ENCODE data around the gene BHLHA9. TPM values are rescaled to one million over a fixed set of nuclear protein-coding genes. Genes with fewer than 3 reads are reported as not detected.

BHLHA9 gene
- total and polyA plus RNA-seq, 2 donors (not counting 3 experiments of a cell fraction or from before 2014, with no cell fraction given), result not detected

- no peaks in the 10 kb centered on the region for H3K4me1 ChIP-seq (ENCODE audit: control insufficient read depth, extremely low read depth, insufficient read depth, low read length)
- no peak overlapping the region for H3K9ac ChIP-seq (replicated peaks; ENCODE audit: extremely low read depth, insufficient read depth, low read length)
- FAIRE-seq (no peak), DNase-seq (ENCODE audit: low read depth, low spot score) (no peak)
- no peak overlapping the region for H2AFZ ChIP-seq (ENCODE audit: low read depth, low read length)
- intact Hi-C loops (cut with micrococcal nuclease) (no loop called here), dilution Hi-C loops (cut with MboI; ENCODE audit: extremely low pct_ligation_motif_present, low sequenced_read_pairs) (no loop called here)
- no peaks in the 10 kb centered on the region for H3K27me3 ChIP-seq (ENCODE audit: control insufficient read depth in 2 of 2, insufficient read depth in 2 of 2, low read length in 2 of 2)
- no peaks in the 10 kb centered on the region for H3K36me3 ChIP-seq (ENCODE audit: control insufficient read depth in 2 of 2, extremely low read depth in 1 of 2, insufficient read depth in 2 of 2, low read length in 2 of 2)
- BruUV-seq (replicated peaks), result no TSS peak
- no peaks in the 10 kb centered on the region for H3K79me2 ChIP-seq (ENCODE audit: control insufficient read depth, insufficient read depth, low read length)
- CTCF ChIA-PET, result interaction anchor here (1.6 kb wide), 1 partner anchor 17 kb away, joined by 10 read pairs; no protein-coding TSS in a partner anchor
- H3K9me1 ChIP-seq (replicated peaks; ENCODE audit: control insufficient read depth, extremely low read depth, insufficient read depth, low read length), result no peaks in the 10 kb centered on the region
- POLR2A ChIA-PET, result no interaction called here
- no peak overlapping the region for H3K27ac ChIP-seq (ENCODE audit: insufficient read depth, low read depth, low read length)
- no peak overlapping the region for H3K4me2 ChIP-seq (ENCODE audit: insufficient read depth, low read length)
- H3K4me3 ChIP-seq (replicated peaks in 1 of 3; ENCODE audit: insufficient read depth in 1 of 3, low read depth in 1 of 3, low read length in 3 of 3), result no peak overlapping the region
- TF ChIP-seq POLR2A (IDR thresholded peaks at IDR 0.05; ENCODE audit: low read depth, low read length) (no peak), GATA2 (IDR thresholded peaks at IDR 0.05; ENCODE audit: insufficient read depth, insufficient read length, low read depth, low read length) (no peak), POLR2AphosphoS5 (IDR thresholded peaks at IDR 0.05; ENCODE audit: insufficient read depth, low read depth, low read length) (no peak)
- no peaks in the 10 kb centered on the region for H3K9me3 ChIP-seq (replicated peaks; ENCODE audit: control insufficient read depth, insufficient read depth, low read length)
- H4K20me1 ChIP-seq (replicated peaks; ENCODE audit: control insufficient read depth, extremely low read depth, insufficient read depth, low read length), result no peaks in the 10 kb centered on the region
Measured at GRCh38 chr17:1315409-1315808, 45.2 kb downstream of the BHLHA9 start.

DNA sequence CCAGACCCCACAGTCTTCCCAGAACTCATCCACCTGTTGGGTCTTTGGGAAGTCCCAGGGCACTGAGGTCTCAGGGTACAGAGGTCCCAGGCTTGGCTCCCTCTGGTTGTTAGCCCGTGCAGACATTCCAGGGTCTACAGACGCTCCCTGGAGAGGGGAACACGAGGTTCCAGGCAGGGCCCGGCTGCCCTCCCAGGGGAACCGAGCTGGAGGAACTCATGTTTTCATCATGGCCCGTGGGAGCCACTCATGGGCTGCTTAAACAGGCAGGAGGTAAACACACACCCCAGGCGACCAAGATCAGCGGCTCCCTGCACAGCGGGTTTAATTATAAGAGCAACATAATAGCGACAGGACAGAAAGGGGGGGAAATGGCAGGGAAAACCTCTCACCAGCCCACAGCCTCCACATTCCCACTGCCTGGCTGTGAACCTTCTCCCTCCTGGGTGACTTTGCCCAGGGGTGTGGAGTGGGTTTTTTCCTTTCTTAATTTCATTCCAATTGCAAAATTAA, 45.7 kb downstream of the BHLHA9 start:
- intact Hi-C loops (cut with micrococcal nuclease) (no loop called here), dilution Hi-C loops (cut with MboI; ENCODE audit: extremely low pct_ligation_motif_present, low sequenced_read_pairs) (no loop called here)
- no peaks in the 10 kb centered on the region for H3K79me2 ChIP-seq (ENCODE audit: control insufficient read depth, insufficient read depth, low read length)
- POLR2A ChIA-PET, result no interaction called here
- no peaks in the 10 kb centered on the region for H3K27me3 ChIP-seq (ENCODE audit: control insufficient read depth in 2 of 2, insufficient read depth in 2 of 2, low read length in 2 of 2)
- TF ChIP-seq EZH2 (IDR thresholded peaks at IDR 0.05; ENCODE audit: borderline replicate concordance, low read depth, low read length, severe bottlenecking), result no peak
- TF ChIP-seq GATA2 (IDR thresholded peaks at IDR 0.05; ENCODE audit: insufficient read depth, insufficient read length, low read depth, low read length), result no peak
- TF ChIP-seq, protein P1, sequence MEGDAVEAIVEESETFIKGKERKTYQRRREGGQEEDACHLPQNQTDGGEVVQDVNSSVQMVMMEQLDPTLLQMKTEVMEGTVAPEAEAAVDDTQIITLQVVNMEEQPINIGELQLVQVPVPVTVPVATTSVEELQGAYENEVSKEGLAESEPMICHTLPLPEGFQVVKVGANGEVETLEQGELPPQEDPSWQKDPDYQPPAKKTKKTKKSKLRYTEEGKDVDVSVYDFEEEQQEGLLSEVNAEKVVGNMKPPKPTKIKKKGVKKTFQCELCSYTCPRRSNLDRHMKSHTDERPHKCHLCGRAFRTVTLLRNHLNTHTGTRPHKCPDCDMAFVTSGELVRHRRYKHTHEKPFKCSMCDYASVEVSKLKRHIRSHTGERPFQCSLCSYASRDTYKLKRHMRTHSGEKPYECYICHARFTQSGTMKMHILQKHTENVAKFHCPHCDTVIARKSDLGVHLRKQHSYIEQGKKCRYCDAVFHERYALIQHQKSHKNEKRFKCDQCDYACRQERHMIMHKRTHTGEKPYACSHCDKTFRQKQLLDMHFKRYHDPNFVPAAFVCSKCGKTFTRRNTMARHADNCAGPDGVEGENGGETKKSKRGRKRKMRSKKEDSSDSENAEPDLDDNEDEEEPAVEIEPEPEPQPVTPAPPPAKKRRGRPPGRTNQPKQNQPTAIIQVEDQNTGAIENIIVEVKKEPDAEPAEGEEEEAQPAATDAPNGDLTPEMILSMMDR (IDR thresholded peaks at IDR 0.05; ENCODE audit: extremely low read depth in 1 of 2, insufficient read depth in 1 of 2, low read depth in 1 of 2, low read length in 2 of 2), result no peak
- TF ChIP-seq POLR2AphosphoS5 (IDR thresholded peaks at IDR 0.05; ENCODE audit: insufficient read depth, low read depth, low read length), result no peak
- no peak for TF ChIP-seq MYC (IDR thresholded peaks at IDR 0.05; ENCODE audit: low read depth, low read length)
- TF ChIP-seq, protein P2, sequence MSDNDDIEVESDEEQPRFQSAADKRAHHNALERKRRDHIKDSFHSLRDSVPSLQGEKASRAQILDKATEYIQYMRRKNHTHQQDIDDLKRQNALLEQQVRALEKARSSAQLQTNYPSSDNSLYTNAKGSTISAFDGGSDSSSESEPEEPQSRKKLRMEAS (IDR thresholded peaks at IDR 0.05; ENCODE audit: insufficient read depth, insufficient read length), result no peak
- TF ChIP-seq FOS (IDR thresholded peaks at IDR 0.05; ENCODE audit: borderline replicate concordance, insufficient read depth, low read length), result no peak
- H3K9me3 ChIP-seq (replicated peaks; ENCODE audit: control insufficient read depth, insufficient read depth, low read length), result no peaks in the 10 kb centered on the region
- H3K36me3 ChIP-seq (ENCODE audit: control insufficient read depth in 2 of 2, extremely low read depth in 1 of 2, insufficient read depth in 2 of 2, low read length in 2 of 2), result no peaks in the 10 kb centered on the region
- H3K27ac ChIP-seq (ENCODE audit: insufficient read depth, low read depth, low read length), result no peak overlapping the region
- no peak for FAIRE-seq
- H3K4me3 ChIP-seq (replicated peaks in 1 of 3; ENCODE audit: insufficient read depth in 1 of 3, low read depth in 1 of 3, low read length in 3 of 3), result no peak overlapping the region
- H3K4me2 ChIP-seq (ENCODE audit: insufficient read depth, low read length), result no peak overlapping the region
- H3K9ac ChIP-seq (replicated peaks; ENCODE audit: extremely low read depth, insufficient read depth, low read length), result no peak overlapping the region
- no peak for DNase-seq (ENCODE audit: low read depth, low spot score)
- BruUV-seq (replicated peaks), result no TSS peak
- CTCF ChIA-PET, result interaction anchor here (1.4 to 1.7 kb wide), 3 partner anchors 16 to 257 kb away, joined by 4 to 11 read pairs (median 10); no protein-coding TSS in a partner anchor
- H4K20me1 ChIP-seq (replicated peaks; ENCODE audit: control insufficient read depth, extremely low read depth, insufficient read depth, low read length), result no peaks in the 10 kb centered on the region
- no peaks in the 10 kb centered on the region for H3K4me1 ChIP-seq (ENCODE audit: control insufficient read depth, extremely low read depth, insufficient read depth, low read length)
- H2AFZ ChIP-seq (ENCODE audit: low read depth, low read length), result no peak overlapping the region
- no peaks in the 10 kb centered on the region for H3K9me1 ChIP-seq (replicated peaks; ENCODE audit: control insufficient read depth, extremely low read depth, insufficient read depth, low read length)

Data from endothelial cell of umbilical vein (primary cell).